HepG2 (cell line): ENCODE data around the gene IQCK. TPM values are rescaled to one million over a fixed set of nuclear protein-coding genes. Genes with fewer than 3 reads are reported as not detected.

ENCODE experiments used
- ATAC-seq: fragments of 200-7000 bp; cut with Tn5 transposase; 3 replicates; pipeline ENCODE4 v1.9.1; 2020; ENCODE audit warnings: mild to moderate bottlenecking, moderate library complexity
- BruUV-seq: library from RNA; stranded (reverse); fragments of 400-500 nt; replicated peaks from 2 replicates; lab custom pipeline; 2021; lab: Mats Ljungman, UMichigan
- CTCF ChIA-PET: fragments of 300-600 bp; formaldehyde crosslinking; extraction: SDS; loops from one replicate; lab custom pipeline; 2021; ENCODE audit warnings: low total read pairs, inconsistent platforms, low intra/inter-chr PET ratio; lab: Yijun Ruan, JAX
- POLR2A ChIA-PET: fragments of 350-600 bp; sonication (Branson Sonifier 250); formaldehyde crosslinking; loops from one replicate; lab custom pipeline; 2020; ENCODE audit warnings: antibody characterized with exemption, inconsistent platforms; lab: Yijun Ruan, JAX
- DNase-seq: peaks from one replicate; pipeline ENCODE4 v3.0.0-alpha.2; 2015; ENCODE audit warnings: low spot score
- FAIRE-seq: peaks from 3 replicates; lab custom pipeline; 2011; peaks lifted over from hg19 to GRCh38; lab: Jason Lieb, UNC
- H2AFZ ChIP-seq: one replicate; pipeline ENCODE4 v1.6.1; 2011; ENCODE audit warnings: low read length, inconsistent platforms
- H3K27ac ChIP-seq: fragments of 300-600 bp; 3 replicates; pipeline ENCODE4 v1.8.0; 2011; ENCODE audit warnings: mixed run types, mild to moderate bottlenecking, mixed read lengths, low read length, inconsistent platforms; ENCODE audit not compliant: insufficient read depth; ENCODE audit errors: extremely low read length
- H3K27me3 ChIP-seq, 2 experiments: fragments of 200-600 bp in 1 of 2; 2 replicates in 1 of 2; 3 replicates in 1 of 2; pipeline versions ENCODE4 v1.6.0 to v1.8.0; 2011; ENCODE audit warnings: low read length in 2 of 2, mild to moderate bottlenecking in 2 of 2, moderate library complexity in 2 of 2, inconsistent platforms in 1 of 2; ENCODE audit not compliant: insufficient read depth in 2 of 2, control insufficient read depth in 1 of 2
- H3K36me3 ChIP-seq, 2 experiments: fragments of 200-600 bp in 1 of 2; replicated peaks in 1 of 2; 2 replicates in 1 of 2; 3 replicates in 1 of 2; pipeline versions ENCODE4 v1.5.1 to v1.8.0; 2011; ENCODE audit warnings: low read length in 2 of 2, inconsistent platforms in 1 of 2; ENCODE audit not compliant: insufficient read depth in 2 of 2, control insufficient read depth in 1 of 2
- H3K4me1 ChIP-seq: 2 replicates; pipeline ENCODE4 v1.5.1; 2012; ENCODE audit warnings: low read length, inconsistent platforms; ENCODE audit not compliant: insufficient read depth
- H3K4me2 ChIP-seq: 2 replicates; pipeline ENCODE4 v1.6.0; 2011; ENCODE audit warnings: low read depth, low read length, inconsistent platforms
- H3K4me3 ChIP-seq, 3 experiments: fragments of 200-600 bp in 1 of 3; sonication (generic), shearing (Covaris generic) in 1 of 3; replicated peaks in 1 of 3; 2 replicates each; pipeline ENCODE4 v1.5.1; 2011 to 2016; ENCODE audit warnings: low read length in 3 of 3, inconsistent platforms in 2 of 3, low read depth in 2 of 3, mild to moderate bottlenecking in 2 of 3, control low read depth in 1 of 3, mixed read lengths in 1 of 3; ENCODE audit not compliant: insufficient read depth in 1 of 3
- H3K79me2 ChIP-seq: one replicate; pipeline ENCODE4 v1.6.1; 2011; ENCODE audit warnings: low read length, inconsistent platforms; ENCODE audit not compliant: insufficient read depth
- H3K9ac ChIP-seq: 2 replicates; pipeline ENCODE4 v1.6.0; 2011; ENCODE audit warnings: mild to moderate bottlenecking, low read depth, low read length, inconsistent platforms; ENCODE audit not compliant: insufficient read depth
- H3K9me3 ChIP-seq: 2 replicates; pipeline ENCODE4 v1.5.1; 2012; ENCODE audit warnings: mild to moderate bottlenecking, low read length
- H4K20me1 ChIP-seq: 2 replicates; pipeline ENCODE4 v1.6.0; 2011; ENCODE audit warnings: inconsistent platforms, mild to moderate bottlenecking, low read length, moderate library complexity; ENCODE audit not compliant: insufficient read depth
- DMAP1 ChIP-seq: IDR thresholded peaks from 2 replicates; pipeline ENCODE4 v1.6.1; 2016
- ELF3 ChIP-seq: IDR thresholded peaks from 2 replicates; pipeline ENCODE4 v1.6.1; 2016; ENCODE audit warnings: missing genetic modification reagents, missing compliant biosample characterization
- HNF4G ChIP-seq, 2 experiments: sonication (generic) in 1 of 2; formaldehyde crosslinking in 1 of 2; IDR thresholded peaks; 2 replicates each; pipeline versions ENCODE4 v1.4.0 to v1.6.1; 2011 to 2020; ENCODE audit warnings: borderline replicate concordance in 2 of 2, low read depth in 2 of 2, mild to moderate bottlenecking in 2 of 2, low read length in 1 of 2, missing genetic modification reagents in 1 of 2, moderate library complexity in 1 of 2
- KLF16 ChIP-seq, 2 experiments: sonication (generic) in 1 of 2; formaldehyde crosslinking in 1 of 2; IDR thresholded peaks; 2 replicates each; pipeline versions ENCODE4 v1.6.1 to v1.8.0; 2016 to 2023; ENCODE audit warnings: missing genetic modification reagents in 2 of 2, missing compliant biosample characterization in 1 of 2
- PHB2 ChIP-seq: fragments of 450-650 bp; IDR thresholded peaks from 2 replicates; pipeline ENCODE4 v1.6.1; 2018; ENCODE audit not compliant: partially characterized antibody
- PREB ChIP-seq: sonication (generic); formaldehyde crosslinking; IDR thresholded peaks from 2 replicates; pipeline ENCODE4 v1.4.0; 2020; ENCODE audit warnings: missing genetic modification reagents
- RBM22 ChIP-seq: fragments of 200-400 bp; formaldehyde crosslinking; optimal IDR thresholded peaks from 2 replicates; pipeline ENCODE3; 2017; ENCODE audit warnings: mild to moderate bottlenecking, low read length, moderate library complexity
- ZFP1 ChIP-seq: IDR thresholded peaks from 2 replicates; pipeline ENCODE4 v1.6.1; 2016
- ZNF660 ChIP-seq: sonication (generic); formaldehyde crosslinking; IDR thresholded peaks from 2 replicates; pipeline ENCODE4 v1.5.1; 2020; ENCODE audit warnings: mild to moderate bottlenecking, low read depth, missing genetic modification reagents, borderline replicate concordance
- ZNF75D ChIP-seq: sonication (generic); formaldehyde crosslinking; IDR thresholded peaks from 2 replicates; pipeline ENCODE4 v1.8.1; 2023; ENCODE audit warnings: missing genetic modification reagents, mild to moderate bottlenecking, borderline replicate concordance
- WGBS: methylation state at CpG from one replicate; pipeline ENCODE4 v1.1.6; 2017; ENCODE audit warnings: low lambda C conversion rate; 5-methylcytosine and 5-hydroxymethylcytosine counted together
- in situ Hi-C: cut with HindIII; loops from 2 replicates; pipeline ENCODE4 v1.10.0; 2017; ENCODE audit warnings: low pct_unique_long_range_greater_than_20kb; ENCODE audit not compliant: extremely low pct_ligation_motif_present
- intact Hi-C: fragments of 100-400 bp; cut with micrococcal nuclease; formaldehyde crosslinking; loops from one replicate; pipeline ENCODE4 v1.10.0; 2022; ENCODE audit not compliant: unreplicated experiment
- polyA plus RNA-seq, 8 experiments: library from polyadenylated mRNA; depleted of rRNA in 3 of 8; stranded (reverse) in 7 of 8; unstranded in 1 of 8; fragments of >200 nt; fragmentation: Illumina TruSeq in 4 of 8; extraction: Trizol in 4 of 8; gene quantifications; 2 replicates each; pipeline versions ENCODE4 v1.2.1 to v1.2.3, GENCODE V29; 2011 to 2016; ENCODE audit warnings: low read depth in 4 of 8, missing spikeins in 1 of 8, mixed read lengths in 1 of 8; ENCODE audit not compliant: insufficient read depth in 1 of 8
- total RNA-seq, 5 experiments: library from RNA; depleted of rRNA; stranded (reverse); fragments of >200 nt; fragmentation: Illumina TruSeq; extraction: Trizol; gene quantifications; 2 replicates each; pipeline ENCODE4 v1.2.3, GENCODE V29; 2016; ENCODE audit warnings: low read depth in 1 of 5
- TF ChIP-seq, protein P1 (sequence below): sonication (generic); formaldehyde crosslinking; IDR thresholded peaks from 2 replicates; pipeline ENCODE4 v1.4.0; 2020; ENCODE audit warnings: missing genetic modification reagents
- TF ChIP-seq, protein P2 (sequence below): sonication (generic); formaldehyde crosslinking; IDR thresholded peaks from 2 replicates; pipeline ENCODE4 v1.4.0; 2020; ENCODE audit warnings: mild to moderate bottlenecking, missing genetic modification reagents

The IQCK gene
- total and polyA plus RNA-seq, 2 of the 13 experiments (the other 11 are each of a cell fraction or from before 2014, with no cell fraction given) = 5.1 to 7.3 TPM

DNA sequence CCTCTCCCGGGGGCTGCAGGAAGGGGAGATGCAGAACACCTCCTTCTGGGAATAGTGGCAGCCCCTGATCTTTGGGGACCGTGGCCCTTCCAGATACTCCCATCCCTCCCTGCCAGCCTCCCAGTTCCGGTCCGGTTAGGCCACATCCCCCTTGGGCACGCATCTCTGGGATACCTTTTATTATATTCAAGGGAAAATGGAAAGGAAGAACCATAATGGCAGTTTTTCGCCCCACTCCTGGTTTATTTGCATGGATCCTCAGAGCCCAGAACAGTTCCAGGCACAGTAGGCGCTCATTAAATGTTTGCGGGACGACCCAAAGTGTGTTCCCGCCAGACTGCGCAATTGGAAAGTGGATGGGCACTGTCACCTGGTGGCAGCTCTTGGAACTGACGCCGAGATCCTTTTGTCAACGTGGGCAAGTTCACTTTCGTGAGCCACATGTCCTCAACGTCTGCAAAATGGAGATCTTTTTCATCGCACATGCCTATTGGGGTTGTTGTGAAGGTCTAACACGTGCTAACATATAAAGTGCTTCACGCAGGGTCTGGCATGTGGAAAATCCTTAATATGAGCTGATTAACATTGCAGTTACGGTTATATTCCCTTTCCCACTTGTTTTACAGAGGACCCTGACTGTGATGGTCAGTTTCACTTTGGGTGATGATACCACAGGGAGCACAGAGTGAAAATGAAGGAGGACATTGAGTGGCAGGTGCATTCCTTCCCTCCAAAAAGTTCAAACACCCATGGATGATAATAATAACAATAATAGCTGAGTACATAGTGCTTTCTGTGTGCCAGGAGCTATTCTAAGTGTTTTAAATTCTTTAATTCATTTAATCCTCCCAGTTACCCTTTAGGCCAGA lies 168.2 kb downstream of the IQCK start (continued):
- TF ChIP-seq KLF16 (CRISPR knock-in tag; IDR thresholded peaks at IDR 0.05) (peak in 1 of 2 experiments; percentile 88; a peak in 2 of 4 replicates), ZFP1 (CRISPR knock-in tag) (no peak), PHB2 (no peak), HNF4G (IDR thresholded peaks at IDR 0.05; ENCODE audit: borderline replicate concordance, low read depth, low read length) (no peak), HNF4G (CRISPR knock-in tag; IDR thresholded peaks at IDR 0.05; ENCODE audit: borderline replicate concordance, low read depth) (no peak), PREB (CRISPR knock-in tag) (no peak), ZNF75D (CRISPR knock-in tag) (no peak)
- TF ChIP-seq, protein P1, sequence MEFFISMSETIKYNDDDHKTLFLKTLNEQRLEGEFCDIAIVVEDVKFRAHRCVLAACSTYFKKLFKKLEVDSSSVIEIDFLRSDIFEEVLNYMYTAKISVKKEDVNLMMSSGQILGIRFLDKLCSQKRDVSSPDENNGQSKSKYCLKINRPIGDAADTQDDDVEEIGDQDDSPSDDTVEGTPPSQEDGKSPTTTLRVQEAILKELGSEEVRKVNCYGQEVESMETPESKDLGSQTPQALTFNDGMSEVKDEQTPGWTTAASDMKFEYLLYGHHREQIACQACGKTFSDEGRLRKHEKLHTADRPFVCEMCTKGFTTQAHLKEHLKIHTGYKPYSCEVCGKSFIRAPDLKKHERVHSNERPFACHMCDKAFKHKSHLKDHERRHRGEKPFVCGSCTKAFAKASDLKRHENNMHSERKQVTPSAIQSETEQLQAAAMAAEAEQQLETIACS = no peak

GRCh38 chr16:19888834-19889233 lies 170.8 kb downstream of the IQCK start:
- BruUV-seq = no TSS peak
- FAIRE-seq = peak; percentile 39
- CTCF ChIA-PET = interaction anchor here (5.7 kb wide), 1 partner anchor 286 kb away, joined by 234 read pairs; no protein-coding TSS in a partner anchor

More at GRCh38 chr16:19888834-19889233, 170.8 kb downstream of the IQCK start:
- WGBS = 18% methylated on average over 3 of the region's 3 CpGs
- in situ Hi-C loops = loop anchor here (5.0 kb wide), 2 partner anchors 172 to 287 kb away; partner anchors contain the start of genes IQCK and KNOP1
- POLR2A ChIA-PET = no interaction called here
- Histone ChIP-seq H3K79me2 (no peaks in the 10 kb centered on the region), H3K27ac (no peak overlapping the region), H2AFZ (no peak overlapping the region), H3K9ac (no peak overlapping the region), H3K9me3 (no peaks in the 10 kb centered on the region), H4K20me1 (no peaks in the 10 kb centered on the region; the same call in 1 of the 2 replicates), H3K27me3 (peaks cover 6 to 24% of the 10 kb centered on the region in 2 experiments), H3K36me3 (no peaks in the 10 kb centered on the region), H3K4me3 (no peak overlapping the region), H3K4me2 (no peak overlapping the region), H3K4me1 (peaks cover 13% of the 10 kb centered on the region)
- no peak for DNase-seq
- no peak for ATAC-seq
- intact Hi-C loops = loop anchor here (5.0 kb wide), 1 partner anchor 172 kb away; the partner anchor contains the start of genes IQCK and KNOP1
- TF ChIP-seq ELF3 (CRISPR knock-in tag) (no peak), RBM22 (no peak), ZNF660 (CRISPR knock-in tag) (no peak), DMAP1 (CRISPR knock-in tag) (no peak)
- TF ChIP-seq, protein P2, sequence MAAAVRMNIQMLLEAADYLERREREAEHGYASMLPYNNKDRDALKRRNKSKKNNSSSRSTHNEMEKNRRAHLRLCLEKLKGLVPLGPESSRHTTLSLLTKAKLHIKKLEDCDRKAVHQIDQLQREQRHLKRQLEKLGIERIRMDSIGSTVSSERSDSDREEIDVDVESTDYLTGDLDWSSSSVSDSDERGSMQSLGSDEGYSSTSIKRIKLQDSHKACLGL = no peak
